Muscle of arm (tissue), 12 donors: Measurements from ENCODE around the gene NOP9. TPM values are rescaled to one million over a fixed set of nuclear protein-coding genes. Genes with fewer than 3 reads are reported as not detected.
A peak's percentile ranks its signal among the peaks of the same experiment; 100 is the strongest.
"Not testable (repeated sequence)": the region's sequence is repeated elsewhere in the genome, so short reads cannot be mapped to it uniquely, and the experiment has no call there.

Experiments
- DNase-seq: peaks from one replicate; pipeline ENCODE4 v3.0.0-alpha.2; 2013
- polyA plus RNA-seq, 12 donors: library from polyadenylated mRNA; unstranded; fragments of 120-200 nt; gene quantifications; one replicate each; pipeline ENCODE4 v1.2.1, GENCODE V29; 2013; ENCODE audit not compliant: insufficient read length in 12 of 12

The NOP9 gene
- polyA plus RNA-seq, 12 donors = 18.0 to 23.6 (median 20.5) TPM; not detected in 1

DNA sequence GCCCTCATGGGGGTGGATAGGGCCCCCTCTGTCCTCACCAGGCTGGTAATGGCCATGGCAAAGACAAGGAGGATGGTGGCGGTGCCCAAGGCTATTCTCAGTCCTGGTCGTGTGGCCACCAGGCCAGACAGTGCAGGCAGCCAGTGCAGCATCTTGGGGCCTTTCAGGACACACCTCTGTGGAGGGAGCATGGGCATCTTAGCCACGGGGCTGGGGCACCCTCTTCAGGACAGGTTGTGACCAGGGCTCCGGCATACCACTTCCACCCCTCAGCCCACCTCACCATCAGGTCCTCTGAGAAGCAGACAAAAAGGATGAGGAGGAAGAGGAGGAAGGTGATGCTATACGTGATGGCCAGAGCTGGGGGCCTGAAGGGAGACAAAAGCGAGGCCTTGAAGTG, 24.4 kb downstream of the NOP9 start:
- DNase-seq = no peak

- no peak for DNase-seq
Measured at GRCh38 chr14:24325041-24325530, 25.4 kb downstream of the NOP9 start.

GRCh38 chr14:24325963-24326362, 26.3 kb downstream of the NOP9 start:
- no peak for DNase-seq

- DNase-seq = no peak
Measured at GRCh38 chr14:24327303-24327702, 27.7 kb downstream of the NOP9 start.

GRCh38 chr14:24327914-24328313, 28.3 kb downstream of the NOP9 start:
- not testable (repeated sequence) for DNase-seq

DNA sequence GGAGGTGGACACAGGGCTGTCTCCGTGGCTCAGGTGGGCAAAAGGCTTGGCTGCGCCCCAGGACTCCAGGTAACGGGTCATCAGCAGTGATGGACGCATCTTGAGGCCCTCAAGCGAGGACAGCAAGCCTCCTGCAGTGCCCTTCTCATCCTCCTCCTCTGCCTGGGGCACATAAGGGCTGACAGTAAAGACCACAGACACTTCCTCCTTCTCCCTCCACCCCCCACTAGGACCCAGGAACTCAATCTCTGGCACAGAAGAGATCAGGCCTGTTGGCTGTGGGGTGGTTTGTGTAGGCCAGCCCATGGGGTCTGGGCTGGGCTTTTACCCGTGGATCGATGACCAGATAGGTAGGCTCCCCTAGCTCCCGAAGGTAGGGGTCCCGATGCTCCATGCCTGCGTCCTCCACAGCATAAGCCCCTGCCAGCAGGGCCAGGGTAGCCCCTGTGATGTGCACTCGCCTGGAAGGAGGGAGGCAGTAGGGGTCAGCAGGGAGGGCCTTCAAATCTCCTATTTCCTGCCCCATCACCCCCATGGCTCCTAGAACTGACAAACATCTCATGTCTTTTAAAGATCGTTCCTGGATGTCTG, 29.5 kb downstream of the NOP9 start:
- no peak for DNase-seq

DNA sequence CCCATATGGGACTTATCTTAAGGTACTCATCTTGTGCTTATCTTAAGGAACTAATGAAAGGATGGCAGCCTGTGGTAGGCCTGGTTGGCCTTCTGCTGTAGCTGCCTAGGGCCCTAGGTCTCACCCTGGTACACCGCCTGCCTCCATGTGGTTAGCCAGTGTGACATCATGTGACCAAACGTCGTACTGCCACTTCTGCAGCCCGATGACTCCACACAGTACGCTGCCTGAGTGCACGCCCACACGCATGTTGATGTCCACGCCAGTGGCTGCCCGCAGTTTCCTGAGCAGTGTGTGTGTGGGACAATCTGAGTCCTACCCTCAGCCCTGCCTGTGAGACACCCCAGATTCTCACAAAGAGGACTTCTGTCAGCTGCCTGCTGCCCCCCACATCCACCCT, 30.1 kb downstream of the NOP9 start:
- no peak for DNase-seq

GRCh38 chr14:24330973-24331674, 31.5 kb downstream of the NOP9 start:
- DNase-seq = no peak

- no peak for DNase-seq
Measured at GRCh38 chr14:24331731-24332267, 32.1 kb downstream of the NOP9 start.

DNA sequence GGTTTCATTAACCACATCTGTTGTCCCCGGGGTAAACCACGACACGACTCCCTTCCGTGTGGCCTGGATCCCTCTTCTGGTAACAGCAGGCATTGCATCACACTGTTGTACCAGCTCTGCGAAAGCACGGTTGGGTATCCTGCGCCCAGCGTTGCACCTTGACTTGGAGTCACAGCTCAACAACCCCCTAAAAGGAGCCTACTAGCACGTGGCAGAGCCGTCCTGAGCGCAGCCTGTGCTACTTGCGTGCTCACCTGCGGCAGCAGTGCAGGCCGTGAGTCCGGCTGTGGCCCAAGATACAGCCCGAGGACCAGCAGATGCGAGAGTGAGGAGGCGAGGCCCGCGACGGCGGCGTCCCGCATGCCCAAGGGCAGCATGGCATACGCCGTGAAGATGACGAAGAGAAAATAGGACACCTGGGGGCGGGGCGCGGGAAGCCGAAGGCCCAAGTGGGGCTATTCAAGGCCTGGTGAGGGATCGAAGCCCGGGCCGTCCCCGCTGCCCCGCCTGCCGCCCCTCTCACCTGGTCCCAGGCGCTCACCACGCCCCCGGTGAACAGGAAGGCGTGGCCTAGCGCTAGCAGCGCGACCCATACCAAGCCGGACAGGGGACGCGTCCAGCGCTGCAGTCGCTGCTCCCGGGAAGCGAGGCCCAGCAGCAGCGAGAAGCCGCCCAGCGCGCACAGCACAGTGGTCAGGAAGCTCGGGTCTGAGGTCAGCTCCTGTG, 32.8 kb downstream of the NOP9 start:
- DNase-seq = peak; percentile 64

- no peak for DNase-seq
Measured at GRCh38 chr14:24334431-24335291, 35.0 kb downstream of the NOP9 start, which contains the start of gene ADCY4. Gene ADCY4, minus strand, starts transcription at chr14:24335071. Its CDS starts 419 bp downstream, at chr14:24334652.

GRCh38 chr14:24335461-24336171, 36.0 kb downstream of the NOP9 start:
- DNase-seq = no peak

DNA sequence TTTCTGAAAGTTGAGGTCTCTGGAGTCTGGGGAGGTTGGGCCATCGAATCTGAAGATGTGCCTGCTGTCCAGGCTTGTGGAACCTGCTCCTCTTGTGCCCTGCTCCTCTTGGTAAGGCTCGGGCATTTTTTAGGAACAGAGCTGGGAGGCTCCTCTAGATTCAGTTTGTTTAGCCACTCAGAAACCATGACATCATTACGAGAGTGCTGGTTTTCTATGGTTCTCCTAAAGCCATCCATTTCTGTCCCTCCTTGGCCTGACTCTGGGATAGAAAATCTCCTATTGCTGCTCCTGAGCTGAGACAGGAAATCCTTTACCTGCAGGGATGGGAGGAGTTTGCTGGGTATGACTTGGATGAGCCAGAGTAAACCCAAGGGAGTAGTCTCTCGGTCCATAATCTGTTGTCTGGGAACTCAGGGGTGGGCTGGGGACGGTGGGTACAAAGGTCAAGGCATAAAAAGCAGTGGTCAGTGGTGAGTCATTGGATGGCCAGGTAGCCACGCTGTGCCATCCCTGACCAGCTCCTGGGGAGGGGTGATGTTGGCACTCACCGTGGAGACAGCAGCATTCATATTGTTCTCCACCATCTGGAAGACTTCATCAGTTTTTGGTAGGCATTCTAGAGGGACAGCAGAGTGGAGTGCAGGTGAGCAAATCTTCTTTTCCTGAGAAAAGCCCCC, 37.6 kb downstream of the NOP9 start:
- DNase-seq = no peak

- DNase-seq = no peak
Measured at GRCh38 chr14:24337824-24338175, 38.1 kb downstream of the NOP9 start.

DNA sequence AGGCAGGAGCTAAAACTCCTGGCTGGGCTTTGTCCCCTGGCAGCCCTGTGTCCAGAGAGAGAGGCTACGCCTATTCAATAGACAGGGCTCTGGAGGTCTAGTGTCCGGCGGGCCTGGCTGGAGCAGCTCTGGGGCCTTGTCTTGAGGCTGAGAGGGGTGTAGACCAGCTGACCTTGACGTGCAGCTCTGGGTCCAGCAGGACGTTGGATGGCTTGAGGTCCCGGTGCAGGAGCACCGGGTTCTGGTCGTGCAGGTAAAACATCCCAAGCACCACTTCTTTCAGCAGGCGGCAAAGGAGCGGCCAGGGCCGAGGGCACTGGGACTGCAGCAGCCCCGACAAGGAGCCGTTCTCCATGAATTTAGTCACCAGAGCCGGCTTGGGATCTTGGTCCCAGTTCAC, 39.2 kb downstream of the NOP9 start:
- no peak for DNase-seq

GRCh38 chr14:24339284-24340151, 39.9 kb downstream of the NOP9 start, which contains the start of gene RIPK3:
Gene RIPK3, minus strand, starts transcription at chr14:24339991. Its CDS starts 165 bp downstream, at chr14:24339826.
- DNase-seq = no peak

- DNase-seq = no peak
Measured at GRCh38 chr14:24340606-24341005, 41.0 kb downstream of the NOP9 start.

- DNase-seq = no peak
Measured at GRCh38 chr14:24342889-24343288, 43.2 kb downstream of the NOP9 start.
